Endothelial cell (in vitro differentiated cells): Measurements from ENCODE around the gene MYOF. TPM values are rescaled to one million over a fixed set of nuclear protein-coding genes. Genes with fewer than 3 reads are reported as not detected.

Source experiments
- DNase-seq: peaks from one replicate; pipeline ENCODE4 v3.0.0; 2021; ENCODE audit warnings: low spot score
- H3K27ac Mint-ChIP-seq: one replicate; pipeline ENCODE4 v1.8.0; 2021; ENCODE audit warnings: mixed read lengths, inconsistent platforms; ENCODE audit not compliant: unreplicated experiment
- H3K27me3 Mint-ChIP-seq: one replicate; pipeline ENCODE4 v1.8.0; 2021; ENCODE audit warnings: mild to moderate bottlenecking, moderate library complexity, mixed read lengths, inconsistent platforms; ENCODE audit not compliant: unreplicated experiment
- H3K36me3 Mint-ChIP-seq: one replicate; pipeline ENCODE4 v1.8.0; 2021; ENCODE audit warnings: mild to moderate bottlenecking, low read depth, mixed read lengths, inconsistent platforms; ENCODE audit not compliant: unreplicated experiment
- H3K4me1 Mint-ChIP-seq: one replicate; pipeline ENCODE4 v1.8.0; 2021; ENCODE audit warnings: mild to moderate bottlenecking, mixed read lengths, inconsistent platforms; ENCODE audit not compliant: unreplicated experiment
- H3K4me3 Mint-ChIP-seq: one replicate; pipeline ENCODE4 v1.8.0; 2021; ENCODE audit warnings: mild to moderate bottlenecking, mixed read lengths, inconsistent platforms; ENCODE audit not compliant: unreplicated experiment
- H3K9me3 Mint-ChIP-seq: one replicate; pipeline ENCODE4 v1.8.0; 2021; ENCODE audit warnings: mixed read lengths, inconsistent platforms; ENCODE audit not compliant: unreplicated experiment
- CTCF ChIP-seq: fragments of 200-600 bp; sonication (generic); IDR thresholded peaks from one replicate; pipeline ENCODE4 v1.5.0; 2021; ENCODE audit warnings: antibody characterized with exemption; ENCODE audit not compliant: unreplicated experiment
- total RNA-seq: library from RNA; stranded (reverse); fragmentation: NEBNext Ultra II Directional; extraction: Animal tissue kit (Norgen Biotek cat#: 25700); gene quantifications from one replicate; pipeline ENCODE4 v1.2.1, GENCODE V29; 2021; ENCODE audit not compliant: unreplicated experiment

MYOF gene
- total RNA-seq, 1 donor from 2014 or later: 12.4 TPM

DNA sequence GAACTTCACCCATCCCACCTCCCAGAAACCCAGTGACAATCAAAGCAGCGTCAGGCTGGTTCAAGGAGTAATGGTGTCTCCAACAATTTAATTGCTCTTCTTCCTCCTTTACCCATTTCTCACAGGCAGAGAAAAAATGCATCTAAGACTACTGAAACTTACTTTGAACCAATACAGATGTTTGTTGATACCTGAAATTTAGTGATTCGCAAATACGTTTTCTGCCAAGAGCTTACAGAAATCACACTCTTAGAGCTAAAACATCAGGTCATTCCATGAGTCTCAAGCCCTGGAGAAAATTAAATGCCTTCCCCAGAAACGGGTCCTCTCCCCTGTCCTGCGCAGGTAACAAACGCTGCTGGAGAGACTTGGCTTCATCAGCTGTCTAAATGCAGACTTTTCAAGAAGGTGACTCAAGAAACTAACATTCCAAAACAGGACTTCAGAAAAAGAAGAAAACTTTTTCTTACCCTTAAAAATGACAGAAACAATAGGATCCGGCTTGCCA, 443 bp downstream of the MYOF start:
- no peaks in the 10 kb centered on the region for H3K27me3 Mint-ChIP-seq
- no peaks in the 10 kb centered on the region for H3K9me3 Mint-ChIP-seq
- TF ChIP-seq CTCF: no peak

DNA sequence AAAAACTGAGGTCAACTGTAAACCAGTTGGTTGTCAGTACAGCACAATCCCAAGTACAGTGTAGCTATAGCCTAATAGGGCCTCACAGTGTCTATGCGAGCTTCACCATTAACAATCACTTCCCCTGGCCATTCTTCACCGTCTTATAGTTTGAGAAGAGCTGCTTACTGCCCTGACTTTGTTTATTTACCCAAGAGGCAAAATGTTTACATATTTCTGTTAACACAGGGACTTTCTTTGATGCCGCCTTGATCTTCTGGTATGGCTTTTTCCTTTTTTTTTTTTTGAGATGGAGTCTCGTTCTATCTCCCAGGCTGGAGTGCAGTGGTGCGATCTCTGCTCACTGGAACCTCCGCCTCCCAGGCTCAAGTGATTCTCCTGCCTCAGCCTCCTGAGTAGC, 3.3 kb downstream of the MYOF start:
- Mint-ChIP-seq H3K4me1 (peaks cover 11% of the 10 kb centered on the region), H3K36me3 (no peaks in the 10 kb centered on the region), H3K27me3 (no peaks in the 10 kb centered on the region), H3K27ac (no peak overlapping the region), H3K4me3 (no peak overlapping the region), H3K9me3 (no peaks in the 10 kb centered on the region)
- no peak for TF ChIP-seq CTCF
- DNase-seq: no peak

More for the DNA sequence above, 443 bp downstream of the MYOF start:
- Mint-ChIP-seq H3K4me3 (peak overlapping the region; percentile 92), H3K4me1 (peaks cover 11% of the 10 kb centered on the region), H3K36me3 (no peaks in the 10 kb centered on the region), H3K27ac (peak overlapping the region; percentile 64)
- no peak for DNase-seq

- Mint-ChIP-seq H3K4me1 (peaks cover 6% of the 10 kb centered on the region), H3K4me3 (no peak overlapping the region), H3K36me3 (no peaks in the 10 kb centered on the region), H3K9me3 (no peaks in the 10 kb centered on the region), H3K27me3 (no peaks in the 10 kb centered on the region), H3K27ac (no peak overlapping the region)
- DNase-seq: no peak
- no peak for TF ChIP-seq CTCF
Measured at GRCh38 chr10:93476756-93477155, 5.4 kb downstream of the MYOF start.

DNA sequence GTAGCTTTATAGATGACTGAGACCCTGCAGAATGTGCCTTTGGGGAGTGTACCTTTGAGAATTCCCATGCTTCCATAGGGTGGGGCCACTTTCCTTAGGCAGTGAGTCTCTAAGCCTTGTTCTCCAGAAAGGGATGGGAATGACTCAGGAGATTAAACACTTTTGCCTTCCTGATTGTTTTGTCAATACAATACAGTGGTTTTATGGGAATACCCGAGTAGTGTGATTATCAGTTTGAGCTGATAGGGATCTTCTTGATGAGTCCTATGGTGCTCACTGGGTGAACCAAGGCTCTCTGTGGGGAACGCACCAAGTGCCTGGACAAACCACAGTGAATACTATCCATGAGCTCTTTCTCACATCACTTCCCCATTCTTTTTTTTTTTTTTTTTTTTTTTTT, 6.3 kb downstream of the MYOF start:
- Mint-ChIP-seq H3K9me3 (no peaks in the 10 kb centered on the region), H3K27me3 (no peaks in the 10 kb centered on the region), H3K36me3 (no peaks in the 10 kb centered on the region), H3K4me1 (peaks cover 2% of the 10 kb centered on the region), H3K4me3 (no peak overlapping the region), H3K27ac (no peak overlapping the region)
- no peak for DNase-seq
- TF ChIP-seq CTCF: no peak

DNA sequence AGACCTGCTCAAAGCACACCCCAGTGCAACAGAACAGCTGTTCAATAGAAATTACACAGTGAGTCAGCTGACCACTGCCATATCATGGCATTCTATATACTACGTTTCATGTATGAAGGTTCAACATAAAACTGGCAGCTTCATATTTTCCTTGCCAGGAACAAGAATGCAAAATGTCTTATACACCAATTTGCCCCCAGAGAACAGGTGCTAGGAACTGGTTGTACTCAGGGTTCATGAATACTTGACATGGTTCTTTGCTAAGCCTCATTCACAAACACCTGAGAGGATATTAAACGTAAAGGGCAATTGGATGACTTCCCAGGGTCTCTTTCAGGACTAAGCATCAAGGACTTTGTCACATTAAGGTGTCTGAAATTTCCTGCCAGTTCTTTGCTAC, 6.9 kb downstream of the MYOF start:
- no peak for TF ChIP-seq CTCF
- H3K27me3 Mint-ChIP-seq: peaks cover 2% of the 10 kb centered on the region
- H3K36me3 Mint-ChIP-seq: no peaks in the 10 kb centered on the region
- no peak overlapping the region for H3K27ac Mint-ChIP-seq
- peaks cover 2% of the 10 kb centered on the region for H3K4me1 Mint-ChIP-seq
- H3K9me3 Mint-ChIP-seq: no peaks in the 10 kb centered on the region
- H3K4me3 Mint-ChIP-seq: no peak overlapping the region
- no peak for DNase-seq
